Tibial nerve (tissue), 4 donors: ENCODE measurements around the gene NOX5. TPM values are rescaled to one million over a fixed set of nuclear protein-coding genes. Genes with fewer than 3 reads are reported as not detected.
"Not testable (repeated sequence)": the region's sequence is repeated elsewhere in the genome, so short reads cannot be mapped to it uniquely, and the experiment has no call there.

Source experiments
- DNase-seq, 2 donors: peaks; one replicate each; pipeline ENCODE4 v3.0.0-alpha.2; 2019; ENCODE audit warnings: low spot score in 2 of 2
- H3K27ac ChIP-seq, 4 donors: fragments of 200-600 bp; sonication (generic) in 3 of 4; one replicate each; pipeline ENCODE4 v1.5.1; 2017 to 2019; ENCODE audit warnings: mild to moderate bottlenecking in 1 of 4
- H3K27me3 ChIP-seq, 2 donors: fragments of 200-600 bp; sonication (generic) in 1 of 2; one replicate each; pipeline versions ENCODE4 v1.5.1 to v1.6.0; 2017 to 2019
- H3K36me3 ChIP-seq, 3 donors: fragments of 200-600 bp; sonication (generic); one replicate each; pipeline ENCODE4 v1.5.1; 2018 to 2019
- H3K4me1 ChIP-seq, 4 donors: fragments of 200-600 bp; sonication (generic) in 3 of 4; one replicate each; pipeline ENCODE4 v1.5.1; 2017 to 2019
- H3K4me3 ChIP-seq, 4 donors: fragments of 200-600 bp; sonication (generic) in 3 of 4; one replicate each; pipeline ENCODE4 v1.5.1; 2017 to 2019; ENCODE audit warnings: mild to moderate bottlenecking in 1 of 4, moderate library complexity in 1 of 4
- H3K9me3 ChIP-seq, 4 donors: fragments of 200-600 bp; sonication (generic) in 3 of 4; one replicate each; pipeline ENCODE4 v1.5.1; 2017 to 2019
- CTCF ChIP-seq, 5 experiments: fragments of 200-600 bp in 3 of 5; fragments of 450-650 bp in 2 of 5; sonication (generic) in 3 of 5; IDR thresholded peaks; one replicate each; pipeline ENCODE4 v1.5.1; 2016 to 2019; ENCODE audit warnings: antibody characterized with exemption in 5 of 5, mild to moderate bottlenecking in 3 of 5, moderate library complexity in 2 of 5
- EP300 ChIP-seq, 2 donors: sonication (generic); formaldehyde crosslinking; IDR thresholded peaks; one replicate each; pipeline ENCODE4 v1.6.1; 2017; ENCODE audit warnings: antibody characterized with exemption in 2 of 2, mild to moderate bottlenecking in 1 of 2
- POLR2A ChIP-seq, 2 donors: fragments of 450-650 bp; IDR thresholded peaks; one replicate each; pipeline ENCODE4 v1.6.1; 2017; ENCODE audit warnings: antibody characterized with exemption in 2 of 2, mild to moderate bottlenecking in 2 of 2, moderate library complexity in 2 of 2
- WGBS, 2 donors: methylation state at CpG; one replicate each; pipeline ENCODE4 v1.1.5; 2018; 5-methylcytosine and 5-hydroxymethylcytosine counted together
- total RNA-seq, 4 donors: library from RNA; depleted of rRNA; stranded (reverse); fragments of >200 nt; gene quantifications; one replicate each; pipeline ENCODE4 v1.1.0, GENCODE V29; 2016

The NOX5 gene
- 1 to 10 TPM in 2 of 4 donors, under 1 TPM in 2; 0.21 to 2.7 (median 1.1) TPM for total RNA-seq

- H3K4me3 ChIP-seq, result no peak within 1 kb of the TSS
- H3K9me3 ChIP-seq, result peaks cover 0 to 13% (median 0%) of the 10 kb centered on the region in 4 donors
- H3K27me3 ChIP-seq, result no peaks in the 10 kb centered on the region
- WGBS, 2 donors, result 61 to 73% methylated on average over 1 of the region's 1 CpG
- no peaks in the 10 kb centered on the region for H3K36me3 ChIP-seq
- H3K27ac ChIP-seq, result no peak within 1 kb of the TSS
- TF ChIP-seq EP300 (IDR thresholded peaks at IDR 0.05) (no peak), CTCF (IDR thresholded peaks at IDR 0.05) (no peak), POLR2A (IDR thresholded peaks at IDR 0.05) (no peak)
- no peaks in the 10 kb centered on the region for H3K4me1 ChIP-seq
- no peak for DNase-seq
Observed at GRCh38 chr15:69014454-69014853, at the start of gene NOX5. NOX5 (plus strand) TSS chr15:69014695; CDS start chr15:69014736, 41 bp downstream.

- no peak for DNase-seq
- H3K36me3 ChIP-seq, result no peaks in the 10 kb centered on the region
- TF ChIP-seq CTCF (IDR thresholded peaks at IDR 0.05) (no peak), POLR2A (IDR thresholded peaks at IDR 0.05) (no peak), EP300 (IDR thresholded peaks at IDR 0.05) (no peak)
- no peak overlapping the region for H3K27ac ChIP-seq
- WGBS, 2 donors, result 45 to 61% methylated on average over 5 of the region's 5 CpGs
- H3K4me1 ChIP-seq, result no peaks in the 10 kb centered on the region
- H3K4me3 ChIP-seq, result no peak overlapping the region
- peaks cover 0 to 32% (median 0%) of the 10 kb centered on the region in 4 donors for H3K9me3 ChIP-seq
- H3K27me3 ChIP-seq, result no peaks in the 10 kb centered on the region
Observed at GRCh38 chr15:68966996-68967395, 47.5 kb upstream of the NOX5 start.

GRCh38 chr15:68967948-68968347 is 46.5 kb upstream of the NOX5 start:
- no peak for DNase-seq
- no peak for TF ChIP-seq POLR2A (IDR thresholded peaks at IDR 0.05)
- TF ChIP-seq CTCF (IDR thresholded peaks at IDR 0.05), result no peak
- TF ChIP-seq EP300 (IDR thresholded peaks at IDR 0.05), result no peak
- Histone ChIP-seq H3K27ac (no peak overlapping the region), H3K4me1 (no peaks in the 10 kb centered on the region), H3K4me3 (no peak overlapping the region), H3K36me3 (no peaks in the 10 kb centered on the region), H3K9me3 (peaks cover 0 to 32% (median 0%) of the 10 kb centered on the region in 4 donors), H3K27me3 (no peaks in the 10 kb centered on the region)

GRCh38 chr15:68969298-68969697 is 45.2 kb upstream of the NOX5 start:
- H3K27ac ChIP-seq, result no peak overlapping the region
- no peaks in the 10 kb centered on the region for H3K4me1 ChIP-seq
- H3K27me3 ChIP-seq, result no peaks in the 10 kb centered on the region
- no peak overlapping the region for H3K4me3 ChIP-seq
- TF ChIP-seq POLR2A (IDR thresholded peaks at IDR 0.05) (no peak), EP300 (IDR thresholded peaks at IDR 0.05) (no peak), CTCF (IDR thresholded peaks at IDR 0.05) (no peak)
- H3K9me3 ChIP-seq, result peaks cover 0 to 32% (median 0%) of the 10 kb centered on the region in 4 donors
- no peaks in the 10 kb centered on the region for H3K36me3 ChIP-seq
- no peak for DNase-seq

GRCh38 chr15:68972201-68973065 is 42.1 kb upstream of the NOX5 start:
- Histone ChIP-seq H3K27me3 (no peaks in the 10 kb centered on the region), H3K9me3 (peaks cover 0 to 41% (median 0%) of the 10 kb centered on the region in 4 donors), H3K4me3 (no peak overlapping the region), H3K4me1 (no peaks in the 10 kb centered on the region), H3K27ac (no peak overlapping the region), H3K36me3 (no peaks in the 10 kb centered on the region)
- WGBS, 2 donors, result 53 to 62% methylated on average over 4 of the region's 4 CpGs
- TF ChIP-seq EP300 (IDR thresholded peaks at IDR 0.05), result no peak
- no peak for TF ChIP-seq CTCF (IDR thresholded peaks at IDR 0.05)
- no peak for TF ChIP-seq POLR2A (IDR thresholded peaks at IDR 0.05)
- DNase-seq, result no peak

- not testable (repeated sequence) for DNase-seq, H3K4me1 ChIP-seq, H3K4me3 ChIP-seq, H3K36me3 ChIP-seq, H3K27ac ChIP-seq, H3K27me3 ChIP-seq
- WGBS, 2 donors, result 97 to 98% methylated on average over 7 to 24 of the region's 26 CpGs
- peaks cover 0 to 17% (median 0%) of the 10 kb centered on the region in 4 donors for H3K9me3 ChIP-seq
Observed at GRCh38 chr15:68975651-68976160, 38.8 kb upstream of the NOX5 start.

- not testable (repeated sequence) for DNase-seq, H3K4me3 ChIP-seq
- 91% methylated on average over 10 of the region's 10 CpGs for WGBS, 2 donors
Observed at GRCh38 chr15:68977426-68977825, 37.1 kb upstream of the NOX5 start.

More at GRCh38 chr15:68977426-68977825, 37.1 kb upstream of the NOX5 start:
- peaks cover 0 to 17% (median 0%) of the 10 kb centered on the region in 4 donors for H3K9me3 ChIP-seq
- not testable (repeated sequence) for H3K36me3 ChIP-seq, H3K27me3 ChIP-seq, H3K27ac ChIP-seq, H3K4me1 ChIP-seq
